BE2C (cell line): ENCODE data around the gene ZNF511. TPM values are rescaled to one million over a fixed set of nuclear protein-coding genes. Genes with fewer than 3 reads are reported as not detected.
A peak's percentile ranks its signal among the peaks of the same experiment; 100 is the strongest.

Experiments
- DNase-seq: peaks from one replicate; pipeline ENCODE4 v3.0.0-alpha.2; 2020
- H3K27me3 ChIP-seq: fragments of 250-450 bp; sonication (Bioruptor Pico); 2 replicates; pipeline ENCODE4 v1.5.1; 2020; ENCODE audit warnings: mild to moderate bottlenecking
- H3K36me3 ChIP-seq: fragments of 250-450 bp; sonication (Bioruptor Pico); 2 replicates; pipeline ENCODE4 v1.5.1; 2020; ENCODE audit warnings: mild to moderate bottlenecking
- H3K4me1 ChIP-seq: fragments of 250-450 bp; sonication (Bioruptor Pico); 2 replicates; pipeline ENCODE4 v1.5.1; 2020
- H3K4me3 ChIP-seq: 2 replicates; pipeline ENCODE4 v1.5.1; 2011; ENCODE audit warnings: low read depth, low read length
- H3K9me3 ChIP-seq: fragments of 250-450 bp; sonication (Bioruptor Pico); 2 replicates; pipeline ENCODE4 v1.5.1; 2020
- CTCF ChIP-seq: IDR thresholded peaks from 2 replicates; pipeline ENCODE4 v1.5.1; 2012; ENCODE audit warnings: mild to moderate bottlenecking, low read depth, low read length
- polyA plus RNA-seq: library from polyadenylated mRNA; unstranded; fragments of >200 nt; gene quantifications from one replicate; pipeline ENCODE4 v1.2.1, GENCODE V29; 2012; ENCODE audit warnings: low read depth, missing spikeins; ENCODE audit not compliant: insufficient read length, insufficient read depth

ZNF511 gene, protein sequence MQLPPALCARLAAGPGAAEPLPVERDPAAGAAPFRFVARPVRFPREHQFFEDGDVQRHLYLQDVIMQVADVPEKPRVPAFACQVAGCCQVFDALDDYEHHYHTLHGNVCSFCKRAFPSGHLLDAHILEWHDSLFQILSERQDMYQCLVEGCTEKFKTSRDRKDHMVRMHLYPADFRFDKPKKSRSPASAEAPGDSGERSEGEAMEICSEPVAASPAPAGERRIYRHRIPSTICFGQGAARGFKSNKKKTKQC
- 151 TPM for polyA plus RNA-seq

- H3K4me3 ChIP-seq: peak within 1 kb of the TSS; percentile 94
- no peaks in the 10 kb centered on the region for H3K9me3 ChIP-seq
- TF ChIP-seq CTCF: 0 out of 2 replicates have a peak, but pooled peaks have one; percentile 10
- peaks cover 18% of the 10 kb centered on the region for H3K36me3 ChIP-seq
- H3K27me3 ChIP-seq: no peaks in the 10 kb centered on the region; the same call in 1 of the 2 replicates
- peak; percentile 85 for DNase-seq
- H3K4me1 ChIP-seq: peaks cover 3% of the 10 kb centered on the region
Observed at GRCh38 chr10:133308421-133309099, at the start of gene ZNF511, which contains the start of gene TUBGCP2. Gene ZNF511, plus strand, starts transcription at chr10:133308914. Its CDS starts 30 bp downstream, at chr10:133308944. Gene TUBGCP2, minus strand, starts transcription at chr10:133308872. Its CDS starts 5,931 bp downstream, at chr10:133302941.

GRCh38 chr10:133259602-133259989, 49.1 kb upstream of the ZNF511 start:
- peaks cover 6% of the 10 kb centered on the region for H3K4me1 ChIP-seq
- H3K9me3 ChIP-seq: no peaks in the 10 kb centered on the region
- H3K27me3 ChIP-seq: peaks cover 11% of the 10 kb centered on the region
- DNase-seq: no peak
- no peaks in the 10 kb centered on the region for H3K36me3 ChIP-seq
- TF ChIP-seq CTCF: no peak
- H3K4me3 ChIP-seq: no peak overlapping the region

GRCh38 chr10:133260895-133261725, 47.6 kb upstream of the ZNF511 start:
- peaks cover 6% of the 10 kb centered on the region for H3K4me1 ChIP-seq
- TF ChIP-seq CTCF: no peak
- DNase-seq: peak; percentile 46

DNA sequence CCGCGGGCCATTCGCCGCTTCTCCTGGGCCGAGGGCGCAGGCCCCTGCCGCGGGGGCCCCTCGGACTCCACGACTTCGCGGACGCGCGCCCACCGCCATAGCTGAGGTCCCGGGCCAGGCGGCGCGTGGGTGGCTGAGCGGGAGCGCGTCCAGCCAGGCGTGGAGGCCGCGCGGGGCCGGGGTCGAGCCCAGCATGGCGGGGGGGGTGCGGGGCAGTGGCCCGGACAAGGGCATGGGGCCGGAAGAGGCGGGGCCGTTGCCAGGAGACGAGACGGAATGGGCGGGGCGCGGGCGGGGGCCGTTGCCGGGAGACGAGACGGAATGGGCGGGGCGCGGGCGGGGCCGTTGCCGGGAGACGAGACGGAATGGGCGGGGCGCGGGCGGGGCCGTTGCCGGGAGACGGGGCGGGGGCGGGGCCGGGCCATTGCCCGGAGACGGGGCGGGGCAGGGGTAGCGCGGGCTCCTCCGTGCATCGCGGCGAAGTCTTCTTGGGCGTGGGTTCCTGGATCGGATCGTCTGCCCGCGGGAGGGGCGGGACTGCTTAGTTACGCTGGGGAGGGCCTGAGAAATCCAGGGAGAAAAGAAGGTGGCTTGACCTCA, 46.9 kb upstream of the ZNF511 start:
- H3K4me1 ChIP-seq: peaks cover 6% of the 10 kb centered on the region
- no peaks in the 10 kb centered on the region for H3K36me3 ChIP-seq
- H3K9me3 ChIP-seq: no peaks in the 10 kb centered on the region
- no peak for TF ChIP-seq CTCF
- H3K4me3 ChIP-seq: peak overlapping the region; percentile 55
- H3K27me3 ChIP-seq: peaks cover 11% of the 10 kb centered on the region
- peak; percentile 88 for DNase-seq

More at GRCh38 chr10:133260895-133261725, 47.6 kb upstream of the ZNF511 start:
- no peaks in the 10 kb centered on the region for H3K36me3 ChIP-seq
- peak overlapping the region; percentile 55 for H3K4me3 ChIP-seq
- no peaks in the 10 kb centered on the region for H3K9me3 ChIP-seq
- peaks cover 11% of the 10 kb centered on the region for H3K27me3 ChIP-seq

DNA sequence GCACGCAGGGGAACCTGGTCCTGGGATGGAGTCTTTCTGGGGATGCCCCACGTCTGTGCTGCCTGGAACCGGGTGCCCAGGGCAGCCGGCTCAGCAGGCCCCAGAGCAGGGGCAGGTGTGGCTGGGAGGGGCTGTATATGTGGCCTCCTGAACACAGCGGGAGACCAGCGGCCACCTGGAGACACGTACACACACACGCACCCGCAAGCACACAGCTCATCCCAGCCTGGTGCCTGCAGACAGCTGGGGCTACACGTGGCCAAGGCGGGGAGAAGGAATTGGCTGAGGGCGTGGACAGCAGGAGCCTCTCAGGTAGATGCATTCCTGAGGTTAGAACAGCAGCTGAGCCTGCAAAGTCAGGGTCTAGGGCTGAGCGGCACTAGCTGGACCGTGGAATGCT, 46.0 kb upstream of the ZNF511 start:
- DNase-seq: no peak
- H3K4me3 ChIP-seq: no peak overlapping the region
- H3K4me1 ChIP-seq: peaks cover 6% of the 10 kb centered on the region
- no peaks in the 10 kb centered on the region for H3K9me3 ChIP-seq
- peaks cover 11% of the 10 kb centered on the region for H3K27me3 ChIP-seq
- no peak for TF ChIP-seq CTCF
- no peaks in the 10 kb centered on the region for H3K36me3 ChIP-seq
